GM12873 (cell line): Measurements from ENCODE around the gene ACOX1.

ENCODE experiments used
- TF ChIP-seq, protein P1 (sequence below): IDR thresholded peaks from 2 replicates; pipeline ENCODE4 v1.5.1; 2012; ENCODE audit warnings: low read depth, mild to moderate bottlenecking, moderate library complexity, low read length, control low read depth; ENCODE audit not compliant: insufficient read depth; ENCODE audit errors: missing control alignments

The ACOX1 gene

DNA sequence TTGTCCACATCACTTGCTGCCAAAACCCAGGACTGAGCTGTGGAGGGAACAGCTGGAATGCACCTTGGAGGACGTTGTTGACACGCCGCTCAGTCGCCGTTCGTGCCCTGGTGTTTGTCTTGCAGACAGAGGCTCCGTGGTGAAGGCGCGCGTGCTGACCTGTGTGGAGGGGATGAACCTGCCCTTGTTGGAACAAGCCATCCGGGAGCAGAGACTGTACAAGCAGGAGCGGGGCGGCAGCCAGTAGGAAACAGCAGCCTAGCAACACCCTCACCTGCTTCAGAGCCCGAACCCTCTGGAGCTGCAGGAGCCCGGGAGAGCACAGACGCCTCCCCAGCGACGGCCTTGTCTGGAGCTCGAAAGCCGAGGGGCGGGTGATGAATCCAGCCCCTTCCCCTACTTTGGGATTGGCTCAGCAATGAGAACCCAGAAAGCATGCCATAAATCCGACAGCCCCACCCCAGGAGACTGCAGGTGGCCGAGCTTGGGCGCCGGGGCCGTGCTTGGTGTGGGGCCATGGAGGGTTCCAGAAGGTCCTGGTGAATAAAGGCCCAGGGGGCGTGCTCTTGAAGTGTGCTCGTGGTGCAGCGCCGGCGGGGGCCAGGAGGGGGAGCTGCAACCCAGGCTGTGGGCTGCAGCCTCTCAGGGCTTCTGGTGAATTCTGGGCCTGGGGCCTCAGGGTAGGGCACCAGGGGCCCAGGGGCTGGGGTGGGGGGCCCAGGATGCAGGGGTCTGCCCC, 21.2 kb upstream of the ACOX1 start:
- TF ChIP-seq, protein P1, sequence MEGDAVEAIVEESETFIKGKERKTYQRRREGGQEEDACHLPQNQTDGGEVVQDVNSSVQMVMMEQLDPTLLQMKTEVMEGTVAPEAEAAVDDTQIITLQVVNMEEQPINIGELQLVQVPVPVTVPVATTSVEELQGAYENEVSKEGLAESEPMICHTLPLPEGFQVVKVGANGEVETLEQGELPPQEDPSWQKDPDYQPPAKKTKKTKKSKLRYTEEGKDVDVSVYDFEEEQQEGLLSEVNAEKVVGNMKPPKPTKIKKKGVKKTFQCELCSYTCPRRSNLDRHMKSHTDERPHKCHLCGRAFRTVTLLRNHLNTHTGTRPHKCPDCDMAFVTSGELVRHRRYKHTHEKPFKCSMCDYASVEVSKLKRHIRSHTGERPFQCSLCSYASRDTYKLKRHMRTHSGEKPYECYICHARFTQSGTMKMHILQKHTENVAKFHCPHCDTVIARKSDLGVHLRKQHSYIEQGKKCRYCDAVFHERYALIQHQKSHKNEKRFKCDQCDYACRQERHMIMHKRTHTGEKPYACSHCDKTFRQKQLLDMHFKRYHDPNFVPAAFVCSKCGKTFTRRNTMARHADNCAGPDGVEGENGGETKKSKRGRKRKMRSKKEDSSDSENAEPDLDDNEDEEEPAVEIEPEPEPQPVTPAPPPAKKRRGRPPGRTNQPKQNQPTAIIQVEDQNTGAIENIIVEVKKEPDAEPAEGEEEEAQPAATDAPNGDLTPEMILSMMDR: peak; percentile 79

GRCh38 chr17:75998327-75998795, 19.4 kb upstream of the ACOX1 start:
- TF ChIP-seq, protein P1: no peak

DNA sequence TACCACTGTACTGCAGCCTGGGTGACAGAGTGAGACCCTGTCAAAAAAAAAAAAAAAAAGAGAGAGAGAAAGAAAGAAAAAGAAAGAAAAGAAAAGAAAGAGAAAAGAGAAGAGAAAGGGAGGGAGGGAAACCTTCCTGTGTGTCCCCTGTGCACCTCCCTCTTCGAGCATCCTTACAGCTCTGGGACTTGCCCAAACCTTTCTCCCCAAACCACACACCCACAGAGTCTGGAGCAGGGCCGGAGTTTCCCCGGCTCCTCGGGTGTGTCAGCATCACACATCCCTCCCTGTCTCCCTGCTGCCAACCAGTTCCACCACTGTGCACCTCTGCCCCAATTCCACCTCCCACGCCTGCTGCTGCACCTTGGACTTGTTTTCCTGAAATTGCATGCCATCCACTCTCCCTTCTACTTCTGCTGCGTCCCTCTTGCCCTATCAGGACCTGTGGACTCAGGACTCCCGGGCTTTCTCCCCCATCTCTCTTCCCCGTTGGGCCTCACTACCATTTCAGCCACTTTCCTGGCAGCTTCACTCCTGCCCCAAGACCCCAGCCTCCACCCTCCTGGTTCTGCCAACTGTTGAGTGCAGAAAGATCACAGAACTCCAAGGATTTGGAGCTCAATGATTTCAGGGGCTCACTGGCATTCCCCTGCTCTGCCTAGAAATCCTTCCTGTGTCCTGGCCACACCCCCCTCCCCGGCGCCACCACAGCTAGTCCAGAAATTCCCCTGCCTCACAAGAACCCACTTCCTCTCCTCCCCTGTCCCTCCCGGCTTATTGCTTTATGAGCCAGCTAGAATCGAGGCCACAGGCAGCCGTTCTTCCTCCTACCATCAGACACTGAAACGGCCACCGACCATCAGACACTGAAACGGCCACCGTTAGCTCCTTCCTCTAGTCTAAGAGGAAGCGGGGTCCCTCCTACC, 18.0 kb upstream of the ACOX1 start:
- TF ChIP-seq, protein P1: no peak

DNA sequence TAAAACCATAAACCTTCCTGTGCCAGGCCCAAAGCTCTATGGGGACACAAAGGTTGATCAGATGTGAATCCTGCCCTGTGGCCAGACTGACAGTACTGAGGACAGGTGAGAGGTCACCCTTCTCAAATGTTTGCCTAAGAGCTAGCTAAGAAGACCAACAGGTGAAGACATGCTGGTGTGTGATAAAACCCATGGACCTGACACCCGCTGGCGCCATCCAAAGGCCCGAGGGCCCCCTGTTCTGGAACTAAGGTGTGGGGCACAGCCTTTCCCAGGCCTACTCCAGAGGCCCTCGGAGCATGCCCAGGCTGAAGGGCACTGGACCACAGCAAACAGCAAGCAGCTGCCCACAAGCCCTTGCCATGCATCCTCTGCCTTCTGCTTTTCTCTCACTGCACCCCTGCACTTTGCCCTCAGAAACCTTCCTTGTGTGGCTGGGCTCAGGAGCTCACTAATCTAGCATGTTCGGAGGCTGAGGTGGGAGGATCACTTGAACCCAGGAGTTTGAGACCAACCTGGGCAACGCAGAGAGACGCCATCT, 16.5 kb upstream of the ACOX1 start:
- TF ChIP-seq, protein P1: no peak

DNA sequence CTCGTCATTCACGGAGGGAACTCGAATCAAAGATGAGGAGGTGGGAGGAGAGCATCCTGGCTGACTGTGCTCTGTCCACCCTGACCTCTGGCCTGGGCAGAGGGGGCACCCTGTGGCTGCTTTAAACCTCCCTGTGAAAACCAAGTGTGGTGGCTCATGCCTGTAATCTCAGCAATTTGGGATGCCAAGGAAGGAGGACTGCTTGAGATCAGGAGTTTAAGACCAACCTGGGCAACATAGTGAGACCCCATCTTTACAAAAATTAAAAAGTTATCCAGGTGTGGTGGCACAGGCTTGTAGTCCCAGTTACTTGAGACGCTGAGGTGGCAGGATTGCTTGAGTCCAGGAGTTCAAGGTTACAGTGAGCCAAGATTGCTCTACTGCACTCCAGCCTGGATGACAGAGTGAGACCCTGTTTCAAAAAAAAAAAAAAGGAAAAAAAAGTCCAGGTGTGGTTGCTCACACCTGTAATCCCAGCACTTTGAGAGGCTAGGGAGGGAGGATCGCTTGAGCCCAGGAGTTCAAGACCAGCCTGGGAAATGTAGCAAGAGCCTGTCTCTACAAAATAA, 15.9 kb upstream of the ACOX1 start:
- TF ChIP-seq, protein P1: no peak

GRCh38 chr17:75991396-75991795, 12.4 kb upstream of the ACOX1 start:
- TF ChIP-seq, protein P1: no peak

DNA sequence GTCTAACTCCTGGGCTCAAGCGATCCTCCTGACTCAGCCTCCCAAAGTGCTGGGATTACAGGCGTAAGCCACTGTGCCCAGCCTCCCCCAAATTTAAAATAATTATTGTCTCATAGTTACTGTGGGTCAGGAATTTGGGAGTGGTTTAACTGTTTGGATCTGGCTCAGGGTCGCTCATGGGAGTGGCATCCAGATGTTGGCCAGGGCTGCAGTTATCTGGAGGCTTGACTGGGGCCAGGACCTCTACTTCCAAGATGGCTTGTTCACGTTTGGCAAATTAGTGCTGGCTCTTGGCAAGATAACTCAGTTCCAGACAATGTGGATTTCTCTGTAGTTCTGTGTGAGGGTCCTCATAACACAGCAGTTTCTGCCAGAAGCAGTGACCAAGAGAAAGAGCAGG, 8.1 kb upstream of the ACOX1 start:
- TF ChIP-seq, protein P1: no peak
